Islet precursor cell (in vitro differentiated cells): ENCODE data around the gene BAIAP3.
"Not testable (repeated sequence)": the region's sequence is repeated elsewhere in the genome, so short reads cannot be mapped to it uniquely, and the experiment has no call there.

Source experiments
- DNase-seq: peaks from one replicate; pipeline ENCODE4 v3.0.0-alpha.2; 2018

The BAIAP3 gene

GRCh38 chr16:1319041-1319440, 14.4 kb upstream of the BAIAP3 start:
- DNase-seq = no peak

GRCh38 chr16:1320097-1320496, 13.3 kb upstream of the BAIAP3 start:
- DNase-seq = no peak

DNA sequence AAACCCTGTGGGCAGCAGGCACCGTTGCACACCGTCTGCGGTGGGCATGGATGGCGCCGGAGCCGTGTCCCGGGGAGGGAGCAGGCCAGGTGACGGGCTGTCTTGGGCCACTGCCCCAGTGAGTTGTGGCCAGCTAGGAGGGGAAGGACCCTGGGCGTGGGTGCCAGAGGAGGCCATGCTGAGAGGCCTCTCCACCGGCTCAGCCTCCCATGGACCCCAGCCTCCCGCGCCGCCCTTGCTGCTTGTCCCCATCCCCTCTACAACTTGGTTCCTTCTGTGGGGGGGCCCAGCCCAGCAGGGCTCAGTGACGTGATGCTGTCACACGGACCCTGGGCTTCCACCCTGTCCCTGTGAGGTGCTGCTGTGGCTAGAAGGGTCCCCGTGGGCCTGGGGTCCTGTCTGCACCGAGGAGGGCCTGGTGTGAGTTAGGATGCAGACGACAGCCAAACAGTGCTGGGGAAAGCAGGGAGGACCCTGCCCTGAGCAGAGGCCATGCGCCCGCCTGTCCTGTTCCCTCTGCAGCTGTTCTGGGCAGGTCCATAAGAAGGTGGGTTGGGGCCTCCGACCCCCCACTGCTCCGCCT, 12.7 kb upstream of the BAIAP3 start:
- DNase-seq = no peak

DNA sequence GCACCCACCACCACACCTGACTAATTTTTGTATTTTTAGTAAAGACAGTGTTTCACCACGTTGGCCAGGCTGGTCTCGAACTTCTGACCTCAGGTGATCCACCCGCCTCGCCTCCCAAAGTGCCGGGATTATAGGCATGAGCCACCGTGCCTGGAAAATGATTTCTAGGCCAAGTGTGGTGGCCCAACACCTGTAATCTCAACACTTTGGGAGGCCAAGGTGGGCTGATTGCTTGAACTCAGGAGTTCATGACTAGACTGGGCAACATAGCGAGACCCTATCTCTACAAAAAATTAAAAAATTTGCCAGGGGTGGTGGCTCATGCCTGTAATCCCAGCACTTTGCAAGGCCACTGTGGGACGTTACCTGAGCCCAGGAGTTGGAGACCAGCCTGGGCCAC, 11.0 kb upstream of the BAIAP3 start:
- DNase-seq = no peak

GRCh38 chr16:1323296-1324239, 9.9 kb upstream of the BAIAP3 start:
- DNase-seq = no peak

DNA sequence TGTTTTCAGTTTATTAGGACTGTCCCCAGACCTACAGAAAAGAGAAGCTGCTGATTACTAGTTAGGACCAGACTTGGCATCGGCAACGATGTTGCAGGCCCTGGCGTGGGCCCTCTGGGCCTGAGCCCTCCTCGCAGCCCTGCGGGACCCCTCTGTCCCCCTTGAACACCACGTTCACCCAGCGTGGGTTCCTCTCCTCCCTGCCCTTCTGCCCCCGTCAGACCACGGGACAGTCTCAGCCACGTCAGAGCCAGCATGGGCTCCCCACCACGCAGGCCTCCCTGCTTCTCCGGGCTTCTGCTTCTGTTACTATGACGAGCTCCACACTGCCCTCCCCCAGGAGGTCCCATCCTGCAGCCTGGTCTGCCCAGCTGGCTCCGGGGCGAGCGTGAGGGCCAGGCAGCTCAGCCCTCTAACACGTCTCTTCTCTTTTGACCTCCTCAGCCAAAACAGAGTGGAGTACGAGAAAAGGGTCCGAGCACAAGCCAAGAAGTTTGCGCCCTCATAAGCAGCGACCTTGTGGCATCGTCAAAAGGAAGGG, 9.1 kb upstream of the BAIAP3 start:
- no peak for DNase-seq

DNA sequence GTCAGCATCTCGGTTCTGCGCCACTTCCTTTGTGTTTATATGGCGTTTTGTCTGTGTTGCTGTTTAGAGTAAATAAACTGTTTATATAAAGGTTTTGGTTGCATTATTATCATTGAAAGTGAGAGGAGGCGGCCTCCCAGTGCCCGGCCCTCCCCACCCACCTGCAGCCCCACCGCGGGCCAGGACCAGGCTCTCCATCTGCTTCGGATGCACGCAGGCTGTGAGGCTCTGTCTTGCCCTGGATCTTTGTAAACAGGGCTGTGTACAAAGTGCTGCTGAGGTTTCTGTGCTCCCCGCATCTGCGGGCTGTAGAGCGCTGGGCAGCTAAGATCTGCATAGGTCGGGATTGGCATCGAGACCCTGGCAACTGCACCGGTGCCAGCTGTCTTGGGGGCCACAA, 8.2 kb upstream of the BAIAP3 start:
- DNase-seq = no peak

DNA sequence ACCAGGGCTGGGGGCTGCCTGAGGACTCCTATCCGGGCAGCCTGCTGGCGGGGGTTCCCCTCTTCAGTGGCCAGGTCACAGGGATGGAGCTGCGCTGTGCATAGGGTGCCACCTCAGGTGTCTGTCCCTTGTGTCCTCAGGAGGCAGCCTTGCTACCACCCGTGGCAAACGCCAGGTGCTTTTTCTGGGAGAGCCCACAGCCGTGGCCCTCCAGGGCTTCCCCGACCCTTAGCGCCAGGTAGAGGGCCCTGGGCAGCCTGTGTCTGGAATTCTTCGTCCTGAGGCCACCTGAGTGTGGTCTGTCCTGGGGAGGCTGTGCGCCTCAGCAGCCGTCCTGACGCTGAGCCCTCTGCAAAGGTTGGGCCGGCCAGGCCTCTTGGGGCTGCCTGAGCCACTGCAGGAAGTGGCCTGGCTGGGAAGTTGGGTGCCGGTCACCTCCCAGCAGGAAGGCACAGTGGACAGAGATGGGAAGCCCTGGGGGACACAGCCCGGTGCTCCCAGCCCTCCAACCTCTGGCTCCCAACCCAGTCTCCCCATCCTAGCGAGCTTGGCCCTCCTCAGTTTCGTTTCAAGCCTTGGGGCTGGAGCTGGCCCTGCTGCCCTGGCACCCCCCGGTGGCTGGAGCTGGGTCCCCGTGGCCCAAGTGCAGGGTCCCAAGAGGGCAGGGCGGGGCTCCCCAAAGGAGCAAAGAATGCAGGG, 7.6 kb upstream of the BAIAP3 start:
- no peak for DNase-seq

- DNase-seq = no peak
These were observed 7.1 kb upstream of the BAIAP3 start for GRCh38 chr16:1326391-1326790.

DNA sequence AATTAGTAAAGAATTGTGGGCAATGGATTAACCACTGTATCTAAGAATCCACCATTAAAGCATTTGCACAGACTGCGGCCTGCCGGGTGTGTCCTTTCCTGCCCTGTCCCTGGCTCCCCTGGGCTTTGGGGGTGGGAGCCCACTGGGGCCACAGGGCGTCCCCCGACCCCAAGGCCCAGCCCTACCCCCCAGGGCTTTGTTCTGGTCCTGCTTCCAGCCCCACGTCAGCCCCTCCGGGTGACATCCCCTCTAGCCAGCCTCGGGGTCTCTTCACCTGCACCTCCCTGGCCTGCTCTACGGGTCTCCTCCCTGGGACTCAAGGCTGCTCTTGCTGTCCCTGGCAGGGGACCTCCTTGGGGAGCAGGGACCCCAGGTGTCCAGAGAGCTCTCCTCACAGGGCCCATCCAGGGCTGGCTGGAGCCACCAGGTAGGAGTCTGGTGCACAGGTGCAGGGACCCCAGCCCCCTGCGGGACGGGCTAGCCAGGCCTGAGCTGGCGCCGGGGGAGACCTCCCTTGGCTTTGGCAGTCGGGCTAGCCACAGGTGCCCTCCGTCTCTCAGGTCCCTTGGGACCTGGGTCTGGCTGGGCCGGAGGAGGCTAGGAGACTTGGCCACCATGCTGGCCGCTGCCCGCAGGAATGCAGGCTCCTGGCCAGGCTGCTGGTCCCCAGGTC, 6.4 kb upstream of the BAIAP3 start:
- no peak for DNase-seq

DNA sequence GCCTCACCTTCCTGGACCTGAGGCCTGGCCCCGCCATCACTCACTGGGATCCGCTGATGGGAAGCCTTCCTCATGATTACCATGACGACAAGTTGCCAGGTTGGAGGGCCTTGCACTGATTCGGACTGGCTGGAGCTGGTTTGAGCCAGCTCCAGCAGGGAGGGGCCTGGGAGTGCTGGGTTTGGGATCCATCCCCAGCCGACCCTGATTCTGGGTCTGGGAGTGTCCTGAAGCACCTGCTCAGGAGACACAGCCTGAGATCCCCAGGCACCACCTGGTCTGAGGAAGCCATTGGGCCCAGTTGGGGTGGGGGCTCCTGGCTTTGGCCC, 5.9 kb upstream of the BAIAP3 start:
- DNase-seq = no peak

GRCh38 chr16:1328136-1328535, 5.3 kb upstream of the BAIAP3 start:
- DNase-seq = not testable (repeated sequence)

DNA sequence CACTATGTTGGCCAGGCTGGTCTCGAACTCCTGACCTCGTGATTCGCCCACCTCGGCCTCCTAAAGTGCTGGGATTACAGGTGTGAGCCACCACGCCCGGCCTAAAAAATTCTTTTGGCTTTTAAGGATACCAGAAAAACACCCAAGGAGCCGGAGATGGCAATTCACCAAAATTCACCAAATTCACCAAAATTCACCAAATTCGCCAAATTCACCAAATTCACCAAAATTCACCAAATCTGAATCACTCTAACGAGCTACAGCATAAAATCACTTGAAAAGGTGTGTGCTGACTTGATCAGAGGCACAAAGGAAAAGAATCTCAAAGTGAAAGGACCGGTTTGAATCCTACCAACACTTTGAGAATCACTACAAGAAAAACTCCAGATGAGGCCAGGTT, 4.5 kb upstream of the BAIAP3 start:
- DNase-seq = not testable (repeated sequence)

- DNase-seq = no peak
These were observed 3.1 kb upstream of the BAIAP3 start for GRCh38 chr16:1330260-1330914.

DNA sequence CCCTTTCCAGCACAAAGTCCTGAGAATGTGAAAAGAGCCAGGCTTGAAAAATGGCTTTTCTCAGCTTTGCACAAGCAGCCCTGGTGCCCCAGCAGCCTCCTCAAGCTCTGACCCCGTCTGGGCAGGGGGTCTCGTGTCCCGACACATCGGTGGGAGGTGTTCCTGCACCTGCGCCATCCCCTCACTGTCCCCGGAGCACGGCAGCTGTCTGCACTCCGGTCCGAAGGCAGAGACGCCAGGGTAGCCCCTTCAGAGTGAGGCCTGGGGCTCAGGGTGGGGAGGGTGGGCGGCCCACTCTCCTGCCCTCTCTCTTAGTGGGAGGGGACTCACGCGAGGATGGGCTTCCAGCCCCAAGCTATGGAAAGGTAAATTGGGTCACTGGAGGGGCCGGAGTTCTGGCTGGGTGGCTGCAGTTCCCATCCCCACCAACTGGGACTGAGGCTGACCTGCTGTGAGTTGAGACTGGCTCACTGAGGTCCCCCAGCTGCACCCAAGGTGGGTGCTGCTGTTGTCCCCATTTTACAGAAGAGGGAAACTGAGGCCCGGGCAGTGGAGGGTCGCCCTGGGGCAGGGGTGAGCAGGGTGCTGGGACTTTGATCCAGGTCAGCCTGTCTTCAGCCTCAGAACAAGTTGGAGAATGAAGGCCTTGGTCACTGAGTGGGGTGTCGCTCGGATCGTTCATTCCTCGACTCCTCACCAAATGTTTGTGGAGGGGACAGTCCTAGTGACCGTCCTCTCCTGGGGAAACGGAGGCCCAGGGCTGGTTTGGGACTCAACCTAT, 2.3 kb upstream of the BAIAP3 start:
- DNase-seq = no peak

DNA sequence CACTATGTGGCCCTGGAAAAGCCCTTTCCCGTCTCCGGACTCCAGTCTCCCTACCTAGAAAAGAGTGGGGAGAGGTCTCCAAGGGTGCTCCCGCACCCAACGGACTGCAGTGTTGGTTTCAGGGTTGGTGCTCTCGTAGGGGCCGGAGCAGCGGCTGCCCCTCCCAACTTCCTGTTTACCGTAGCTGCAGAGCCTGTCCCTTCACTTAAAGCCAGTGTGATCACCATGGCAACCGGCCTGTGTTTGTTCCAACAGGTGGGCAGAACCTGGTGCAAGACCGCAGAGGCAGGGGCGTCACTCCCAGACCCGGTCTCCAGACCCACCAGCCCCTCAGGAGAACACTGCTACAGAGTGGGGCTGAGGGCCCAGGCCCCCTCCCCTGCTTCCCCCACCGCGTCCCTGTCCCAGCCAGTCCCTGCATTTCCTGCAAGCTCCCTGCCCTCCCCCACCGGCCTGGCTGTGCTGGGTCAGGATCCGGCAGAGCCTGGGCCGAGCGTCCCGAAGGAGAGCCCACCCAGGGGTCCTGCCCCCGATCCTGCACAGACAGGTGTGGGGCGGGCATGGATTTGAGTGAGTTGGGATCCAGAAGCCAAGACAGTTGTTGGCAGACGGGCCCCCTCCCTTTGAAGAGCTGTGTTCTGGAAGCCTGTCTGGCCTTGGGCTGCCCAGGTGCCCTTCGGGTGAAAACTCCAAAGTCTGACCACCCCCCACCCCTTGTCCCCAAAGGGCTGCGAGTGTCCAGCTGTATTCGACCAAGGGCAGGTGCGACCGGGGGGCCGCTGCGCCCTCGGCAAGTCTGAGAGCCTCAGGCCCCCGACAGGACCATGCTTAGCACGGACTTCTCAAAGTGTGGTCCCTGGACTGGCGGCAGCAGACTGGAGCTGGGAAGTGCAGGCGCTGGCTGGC, 1.5 kb upstream of the BAIAP3 start:
- peak; percentile 94 for DNase-seq

GRCh38 chr16:1332618-1333148, 762 bp upstream of the BAIAP3 start:
- DNase-seq = no peak

DNA sequence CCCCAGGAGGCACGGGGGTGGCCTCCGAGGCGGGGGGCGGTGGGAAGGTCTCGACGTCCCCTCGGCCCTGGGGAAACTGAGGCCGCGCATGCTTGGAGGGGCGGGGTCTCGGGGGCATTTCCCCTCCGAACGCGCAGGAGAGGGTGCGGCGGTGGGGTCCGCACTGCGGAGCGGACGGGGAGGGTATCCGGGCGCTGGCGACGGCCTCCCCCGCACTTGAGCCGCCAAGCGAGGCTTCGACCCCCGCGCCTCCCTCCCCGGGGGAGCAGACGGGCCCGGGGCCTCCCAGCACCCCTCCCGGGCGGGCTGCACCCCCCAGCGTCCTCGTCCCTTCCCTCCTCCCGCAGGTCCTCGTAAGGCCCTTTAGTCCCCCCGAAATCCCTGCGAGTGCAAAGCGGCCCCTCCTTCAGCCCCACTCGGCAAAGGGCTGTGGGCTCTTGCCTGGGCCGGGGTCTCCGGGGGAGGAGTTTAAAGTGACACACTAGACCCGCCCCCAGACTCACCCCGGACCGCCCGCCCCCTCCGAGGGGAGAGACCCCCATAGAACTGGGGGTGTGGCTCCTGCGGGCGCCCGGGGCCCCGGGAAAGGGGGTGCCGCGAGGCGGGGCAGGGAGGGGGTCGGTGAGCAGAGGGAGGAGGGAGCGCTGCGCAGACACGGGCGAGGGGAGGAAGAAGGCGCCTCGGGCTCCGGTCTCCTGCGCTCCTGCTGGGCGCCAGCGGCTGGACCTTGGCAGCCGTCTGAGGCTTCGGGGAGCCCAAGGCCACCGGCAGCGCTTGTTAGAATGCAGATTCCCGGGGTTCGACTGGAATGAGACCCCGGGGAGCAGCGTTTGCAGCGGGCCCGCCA, 632 bp downstream of the BAIAP3 start:
- no peak for DNase-seq

DNA sequence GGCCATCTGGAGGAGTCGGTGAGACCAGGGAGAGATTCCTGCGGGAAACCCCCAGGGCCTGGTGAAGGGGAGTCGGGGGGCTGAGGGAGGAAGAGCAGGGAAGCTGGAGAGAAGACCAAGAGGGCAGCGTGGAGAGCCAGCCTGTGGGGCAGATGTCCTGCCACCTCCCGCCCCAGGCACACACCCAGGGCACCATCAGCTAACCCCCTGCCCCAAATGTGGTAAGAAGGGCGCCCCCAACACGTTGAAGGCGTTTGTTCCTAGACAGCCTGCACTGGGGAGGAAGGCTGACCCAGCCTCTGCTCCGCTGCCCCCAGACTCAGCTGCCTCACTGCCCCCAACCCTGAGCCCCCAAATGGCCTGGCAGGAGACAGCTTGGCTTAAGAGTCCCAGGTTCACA, 1.3 kb downstream of the BAIAP3 start:
- DNase-seq = no peak
